Endothelial cell of umbilical vein (primary cell): ENCODE measurements around the gene HEATR5A.

Experiments used
- CTCF ChIP-seq, 2 donors: IDR thresholded peaks; 1 replicate in 1 of 2; 2 replicates in 1 of 2; pipeline ENCODE4 v1.5.1; 2011; ENCODE audit warnings: low read length in 2 of 2, mild to moderate bottlenecking in 2 of 2, moderate library complexity in 2 of 2, control low read depth in 1 of 2, inconsistent platforms in 1 of 2, low read depth in 1 of 2; ENCODE audit not compliant: insufficient read depth in 1 of 2; ENCODE audit errors: extremely low read depth in 1 of 2
- FOS ChIP-seq: IDR thresholded peaks from 2 replicates; pipeline ENCODE4 v1.6.1; 2011; ENCODE audit warnings: mild to moderate bottlenecking, low read length, moderate library complexity, borderline replicate concordance; ENCODE audit not compliant: insufficient read depth
- MAX ChIP-seq: IDR thresholded peaks from 2 replicates; pipeline ENCODE4 v1.6.1; 2011; ENCODE audit not compliant: insufficient read depth, insufficient read length
- POLR2A ChIP-seq: IDR thresholded peaks from 2 replicates; pipeline ENCODE4 v1.6.1; 2012; ENCODE audit warnings: low read depth, mild to moderate bottlenecking, control low read depth, low read length

GRCh38 chr14:31363331-31364073, 56.8 kb downstream of the HEATR5A start:
- TF ChIP-seq CTCF (IDR thresholded peaks at IDR 0.05; ENCODE audit: extremely low read depth in 1 of 2, insufficient read depth in 1 of 2, low read depth in 1 of 2, low read length in 2 of 2) (no peak), POLR2A (no peak), MAX (no peak), FOS (no peak)
